Naive thymus-derived CD8-positive, alpha-beta T cell (primary cell): ENCODE results near the gene NEK7. TPM values are rescaled to one million over a fixed set of nuclear protein-coding genes. Genes with fewer than 3 reads are reported as not detected.

Source experiments
- ATAC-seq, 2 donors: fragments of 150-1000 bp; cut with Tn5 transposase in 1 of 2; sonication (Bioruptor Pico), chemical (Tn5 transposase) in 1 of 2; 1 replicate in 1 of 2; 2 replicates in 1 of 2; pipeline ENCODE4 v1.10.0; 2021; ENCODE audit warnings: mild to moderate bottlenecking in 2 of 2, moderate library complexity in 2 of 2
- POLR2A ChIA-PET: fragments of 350-600 bp; sonication (Branson Sonifier 250); formaldehyde crosslinking; loops from one replicate; lab custom pipeline; 2021; ENCODE audit warnings: antibody characterized with exemption; lab: Charles Lee
- DNase-seq, 10 donors: peaks; one replicate each; pipeline versions ENCODE4 v3.0.0 to v3.0.0-alpha.2; 2020 to 2022
- H3K27ac Mint-ChIP-seq, 10 donors: one replicate each; pipeline ENCODE4 v1.8.0; 2020 to 2022; ENCODE audit warnings: mild to moderate bottlenecking in 10 of 10, mixed read lengths in 10 of 10, moderate library complexity in 4 of 10, inconsistent platforms in 1 of 10
- H3K27me3 Mint-ChIP-seq, 5 donors: one replicate each; pipeline ENCODE4 v1.8.0; 2021 to 2022; ENCODE audit warnings: mixed read lengths in 5 of 5
- H3K36me3 Mint-ChIP-seq, 3 donors: one replicate each; pipeline ENCODE4 v1.8.0; 2020 to 2022; ENCODE audit warnings: mixed read lengths in 3 of 3, mild to moderate bottlenecking in 2 of 3, inconsistent platforms in 1 of 3
- H3K4me1 Mint-ChIP-seq, 4 donors: one replicate each; pipeline ENCODE4 v1.8.0; 2021 to 2022; ENCODE audit warnings: mixed read lengths in 4 of 4
- H3K4me3 Mint-ChIP-seq, 10 donors: one replicate each; pipeline ENCODE4 v1.8.0; 2020 to 2022; ENCODE audit warnings: mild to moderate bottlenecking in 10 of 10, mixed read lengths in 10 of 10, moderate library complexity in 6 of 10, inconsistent platforms in 1 of 10
- H3K9me3 Mint-ChIP-seq, 9 donors: one replicate each; pipeline ENCODE4 v1.8.0; 2020 to 2022; ENCODE audit warnings: mixed read lengths in 9 of 9, mild to moderate bottlenecking in 3 of 9, inconsistent platforms in 1 of 9, moderate library complexity in 1 of 9
- polyA plus RNA-seq, 3 donors: library from polyadenylated mRNA; unstranded; fragments of 300-500 nt; fragmentation: Illumina TruSeq; gene quantifications; one replicate each; pipeline ENCODE4 v1.2.3, GENCODE V29; 2021
- total RNA-seq, 8 experiments: library from RNA in 2 of 8; stranded (reverse) in 2 of 8; gene quantifications; one replicate each; pipeline ENCODE4 v1.2.3 and lab custom pipeline; 2021 to 2026

NEK7 gene
- total and polyA plus RNA-seq, 5 experiments from 2014 or later = 21.6 to 58.2 (median 44.5) TPM

GRCh38 chr1:198245379-198245778 is 88.6 kb downstream of the NEK7 start:
- peaks cover 0 to 8% (median 1%) of the 10 kb centered on the region in 9 donors for H3K9me3 Mint-ChIP-seq
- H3K27ac Mint-ChIP-seq = no peak overlapping the region
- H3K36me3 Mint-ChIP-seq = peaks cover 7 to 23% (median 12%) of the 10 kb centered on the region in 3 donors
- H3K4me3 Mint-ChIP-seq = no peak overlapping the region
- no peak for DNase-seq
- peaks cover 19 to 38% (median 34%) of the 10 kb centered on the region in 4 donors for H3K4me1 Mint-ChIP-seq
- no peaks in the 10 kb centered on the region for H3K27me3 Mint-ChIP-seq
- POLR2A ChIA-PET = no interaction called here
- ATAC-seq = no peak

- Mint-ChIP-seq H3K4me1 (peaks cover 17 to 37% (median 32%) of the 10 kb centered on the region in 4 donors), H3K27ac (no peak overlapping the region), H3K9me3 (peaks cover 0 to 8% (median 1%) of the 10 kb centered on the region in 9 donors), H3K27me3 (no peaks in the 10 kb centered on the region), H3K4me3 (no peak overlapping the region), H3K36me3 (peaks cover 7 to 23% (median 12%) of the 10 kb centered on the region in 3 donors)
- ATAC-seq (no peak), DNase-seq (no peak)
- POLR2A ChIA-PET = no interaction called here
Observed at GRCh38 chr1:198246337-198246736, 89.5 kb downstream of the NEK7 start.

- Mint-ChIP-seq H3K27me3 (no peaks in the 10 kb centered on the region), H3K27ac (peak overlapping the region in 2 of 10 donors; percentile 28 to 60), H3K4me1 (peaks cover 21 to 54% (median 47%) of the 10 kb centered on the region in 4 donors), H3K9me3 (peaks cover 0 to 4% (median 0%) of the 10 kb centered on the region in 9 donors), H3K36me3 (peaks cover under 1 to 25% (median 8%) of the 10 kb centered on the region in 3 donors), H3K4me3 (no peak overlapping the region)
- DNase-seq = no peak
- POLR2A ChIA-PET = no interaction called here
- no peak for ATAC-seq
Observed at GRCh38 chr1:198253259-198253658, 96.5 kb downstream of the NEK7 start.

GRCh38 chr1:198253668-198254067 is 96.9 kb downstream of the NEK7 start:
- peaks cover 21 to 56% (median 47%) of the 10 kb centered on the region in 4 donors for H3K4me1 Mint-ChIP-seq
- ATAC-seq = peak in 1 of 2 donors; percentile 47
- no peaks in the 10 kb centered on the region for H3K27me3 Mint-ChIP-seq
- peaks cover 0 to 25% (median 6%) of the 10 kb centered on the region in 3 donors for H3K36me3 Mint-ChIP-seq
- H3K4me3 Mint-ChIP-seq = peak overlapping the region in 1 of 10 donors; percentile 39
- H3K9me3 Mint-ChIP-seq = peaks cover 0 to 4% (median 0%) of the 10 kb centered on the region in 9 donors
- POLR2A ChIA-PET = no interaction called here
- DNase-seq = no peak
- peak overlapping the region in 6 of 10 donors; percentile 28 to 87 (median 67) for H3K27ac Mint-ChIP-seq

- DNase-seq = no peak
- no peak for ATAC-seq
- POLR2A ChIA-PET = no interaction called here
- H3K27ac Mint-ChIP-seq = peak overlapping the region in 1 of 10 donors; percentile 11
- peaks cover 0 to 27% (median 4%) of the 10 kb centered on the region in 3 donors for H3K36me3 Mint-ChIP-seq
- H3K27me3 Mint-ChIP-seq = no peaks in the 10 kb centered on the region
- peaks cover 0 to 2% (median 0%) of the 10 kb centered on the region in 9 donors for H3K9me3 Mint-ChIP-seq
- peaks cover 21 to 61% (median 50%) of the 10 kb centered on the region in 4 donors for H3K4me1 Mint-ChIP-seq
- no peak overlapping the region for H3K4me3 Mint-ChIP-seq
Observed at GRCh38 chr1:198254521-198254920, 97.7 kb downstream of the NEK7 start.

GRCh38 chr1:198254948-198255347 is 98.2 kb downstream of the NEK7 start:
- peak overlapping the region in 1 of 10 donors; percentile 29 for H3K27ac Mint-ChIP-seq
- no peak for DNase-seq
- peaks cover 21 to 65% (median 54%) of the 10 kb centered on the region in 4 donors for H3K4me1 Mint-ChIP-seq
- peaks cover 0 to 27% (median 4%) of the 10 kb centered on the region in 3 donors for H3K36me3 Mint-ChIP-seq
- no peak overlapping the region for H3K4me3 Mint-ChIP-seq
- H3K9me3 Mint-ChIP-seq = peaks cover 0 to 2% (median 0%) of the 10 kb centered on the region in 9 donors
- ATAC-seq = no peak
- POLR2A ChIA-PET = interaction anchor here (0.8 kb wide), 1 partner anchor 97 kb away, joined by 3 read pairs; no protein-coding TSS in a partner anchor
- no peaks in the 10 kb centered on the region for H3K27me3 Mint-ChIP-seq

GRCh38 chr1:198255784-198256183 is 99.0 kb downstream of the NEK7 start:
- H3K36me3 Mint-ChIP-seq = peaks cover 0 to 27% (median 4%) of the 10 kb centered on the region in 3 donors
- H3K9me3 Mint-ChIP-seq = peaks cover 0 to 2% (median 0%) of the 10 kb centered on the region in 9 donors
- H3K4me1 Mint-ChIP-seq = peaks cover 21 to 72% (median 58%) of the 10 kb centered on the region in 4 donors
- H3K27me3 Mint-ChIP-seq = no peaks in the 10 kb centered on the region
- H3K27ac Mint-ChIP-seq = peak overlapping the region in 1 of 10 donors; percentile 47
- H3K4me3 Mint-ChIP-seq = no peak overlapping the region
- POLR2A ChIA-PET = interaction anchor here (0.8 kb wide), 1 partner anchor 98 kb away, joined by 3 read pairs; no protein-coding TSS in a partner anchor
- no peak for DNase-seq
- no peak for ATAC-seq

GRCh38 chr1:198258491-198258890 is 101.7 kb downstream of the NEK7 start:
- H3K4me1 Mint-ChIP-seq = peaks cover 9 to 60% (median 46%) of the 10 kb centered on the region in 4 donors
- POLR2A ChIA-PET = no interaction called here
- no peaks in the 10 kb centered on the region for H3K9me3 Mint-ChIP-seq
- H3K4me3 Mint-ChIP-seq = no peak overlapping the region
- H3K27me3 Mint-ChIP-seq = no peaks in the 10 kb centered on the region
- ATAC-seq (no peak), DNase-seq (no peak)
- H3K27ac Mint-ChIP-seq = no peak overlapping the region
- peaks cover 0 to 28% (median 4%) of the 10 kb centered on the region in 3 donors for H3K36me3 Mint-ChIP-seq

GRCh38 chr1:198259333-198260074 is 102.7 kb downstream of the NEK7 start:
- Mint-ChIP-seq H3K27me3 (no peaks in the 10 kb centered on the region), H3K27ac (peak overlapping the region in 1 of 10 donors; percentile 14), H3K9me3 (no peaks in the 10 kb centered on the region), H3K4me3 (no peak overlapping the region), H3K4me1 (peaks cover 7 to 53% (median 40%) of the 10 kb centered on the region in 4 donors), H3K36me3 (peaks cover 0 to 23% (median 4%) of the 10 kb centered on the region in 3 donors)
- DNase-seq (no peak), ATAC-seq (no peak)
- POLR2A ChIA-PET = no interaction called here

- no peaks in the 10 kb centered on the region for H3K27me3 Mint-ChIP-seq
- POLR2A ChIA-PET = no interaction called here
- no peaks in the 10 kb centered on the region for H3K9me3 Mint-ChIP-seq
- H3K27ac Mint-ChIP-seq = no peak overlapping the region
- no peak overlapping the region for H3K4me3 Mint-ChIP-seq
- H3K4me1 Mint-ChIP-seq = peaks cover 8 to 39% (median 32%) of the 10 kb centered on the region in 4 donors
- DNase-seq (no peak), ATAC-seq (no peak)
- H3K36me3 Mint-ChIP-seq = peaks cover 0 to 16% (median 0%) of the 10 kb centered on the region in 3 donors
Observed at GRCh38 chr1:198261886-198262285, 105.1 kb downstream of the NEK7 start.

GRCh38 chr1:198263186-198263585 is 106.4 kb downstream of the NEK7 start:
- DNase-seq = no peak
- POLR2A ChIA-PET = no interaction called here
- H3K36me3 Mint-ChIP-seq = peaks cover 0 to 16% (median 0%) of the 10 kb centered on the region in 3 donors
- H3K4me3 Mint-ChIP-seq = no peak overlapping the region
- no peak for ATAC-seq
- peaks cover 6 to 35% (median 27%) of the 10 kb centered on the region in 4 donors for H3K4me1 Mint-ChIP-seq
- no peaks in the 10 kb centered on the region for H3K27me3 Mint-ChIP-seq
- no peaks in the 10 kb centered on the region for H3K9me3 Mint-ChIP-seq
- peak overlapping the region in 1 of 10 donors; percentile 28 for H3K27ac Mint-ChIP-seq

GRCh38 chr1:198264282-198264681 is 107.5 kb downstream of the NEK7 start:
- DNase-seq (no peak), ATAC-seq (no peak)
- POLR2A ChIA-PET = interaction anchor here (1.0 kb wide), 1 partner anchor 108 kb away, joined by 3 read pairs; the partner anchor contains the start of gene NEK7
- H3K36me3 Mint-ChIP-seq = peaks cover 0 to 14% (median 0%) of the 10 kb centered on the region in 3 donors
- H3K27ac Mint-ChIP-seq = no peak overlapping the region
- H3K4me3 Mint-ChIP-seq = no peak overlapping the region
- H3K4me1 Mint-ChIP-seq = peaks cover 6 to 28% (median 24%) of the 10 kb centered on the region in 4 donors
- H3K9me3 Mint-ChIP-seq = no peaks in the 10 kb centered on the region
- no peaks in the 10 kb centered on the region for H3K27me3 Mint-ChIP-seq
